ENCODE data around the gene EIF4E3.

The EIF4E3 gene

DNA sequence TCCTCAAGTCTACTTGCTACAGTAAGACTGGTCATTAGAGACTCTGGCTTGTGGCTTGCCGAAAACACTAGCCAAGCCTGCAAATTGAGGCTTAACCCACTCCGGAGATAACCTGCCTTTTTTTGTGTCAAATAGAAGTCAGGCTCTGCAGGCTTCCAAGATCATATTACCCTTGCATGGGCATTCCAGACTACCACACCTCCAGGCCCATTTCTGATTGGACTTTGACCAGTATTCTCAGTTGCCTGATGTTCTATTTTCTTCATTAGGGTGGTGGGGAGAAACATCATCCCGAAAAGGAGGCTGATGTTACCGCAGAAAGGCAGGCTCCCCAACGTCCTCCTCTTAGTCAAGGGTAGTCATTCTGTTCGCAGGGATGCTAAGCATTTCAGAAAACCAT lies 73.6 kb downstream of the EIF4E3 start:
- TF ChIP-seq, protein P1, sequence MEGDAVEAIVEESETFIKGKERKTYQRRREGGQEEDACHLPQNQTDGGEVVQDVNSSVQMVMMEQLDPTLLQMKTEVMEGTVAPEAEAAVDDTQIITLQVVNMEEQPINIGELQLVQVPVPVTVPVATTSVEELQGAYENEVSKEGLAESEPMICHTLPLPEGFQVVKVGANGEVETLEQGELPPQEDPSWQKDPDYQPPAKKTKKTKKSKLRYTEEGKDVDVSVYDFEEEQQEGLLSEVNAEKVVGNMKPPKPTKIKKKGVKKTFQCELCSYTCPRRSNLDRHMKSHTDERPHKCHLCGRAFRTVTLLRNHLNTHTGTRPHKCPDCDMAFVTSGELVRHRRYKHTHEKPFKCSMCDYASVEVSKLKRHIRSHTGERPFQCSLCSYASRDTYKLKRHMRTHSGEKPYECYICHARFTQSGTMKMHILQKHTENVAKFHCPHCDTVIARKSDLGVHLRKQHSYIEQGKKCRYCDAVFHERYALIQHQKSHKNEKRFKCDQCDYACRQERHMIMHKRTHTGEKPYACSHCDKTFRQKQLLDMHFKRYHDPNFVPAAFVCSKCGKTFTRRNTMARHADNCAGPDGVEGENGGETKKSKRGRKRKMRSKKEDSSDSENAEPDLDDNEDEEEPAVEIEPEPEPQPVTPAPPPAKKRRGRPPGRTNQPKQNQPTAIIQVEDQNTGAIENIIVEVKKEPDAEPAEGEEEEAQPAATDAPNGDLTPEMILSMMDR (conservative IDR thresholded peaks at IDR 0.05; ENCODE audit: low read length), result no peak
- no peak for DNase-seq (ENCODE audit: low read depth)
- no peak overlapping the region for H3K4me3 ChIP-seq (ENCODE audit: low read length)

DNA sequence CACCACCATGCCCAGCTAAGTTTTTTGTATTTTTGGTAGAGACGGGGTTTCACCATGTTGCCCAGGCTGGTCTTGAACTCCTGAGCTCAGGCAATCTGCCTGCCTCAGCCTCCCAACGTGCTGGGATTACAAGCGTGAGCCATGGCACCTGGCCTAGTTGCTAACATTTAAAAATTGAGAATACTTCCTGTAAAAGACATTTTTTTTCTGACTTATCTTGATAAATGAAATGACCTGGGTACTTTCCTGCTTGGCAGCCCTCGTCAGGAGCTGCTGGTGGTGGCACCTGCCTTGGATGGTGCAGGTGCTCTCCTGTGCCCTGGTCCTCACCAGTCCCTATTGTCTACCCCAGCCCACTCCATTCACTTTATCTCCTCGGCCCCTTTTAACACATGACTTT lies 74.8 kb downstream of the EIF4E3 start:
- TF ChIP-seq, protein P1 (conservative IDR thresholded peaks at IDR 0.05; ENCODE audit: low read length), result no peak
- DNase-seq (ENCODE audit: low read depth), result no peak
- no peak overlapping the region for H3K4me3 ChIP-seq (ENCODE audit: low read length)

DNA sequence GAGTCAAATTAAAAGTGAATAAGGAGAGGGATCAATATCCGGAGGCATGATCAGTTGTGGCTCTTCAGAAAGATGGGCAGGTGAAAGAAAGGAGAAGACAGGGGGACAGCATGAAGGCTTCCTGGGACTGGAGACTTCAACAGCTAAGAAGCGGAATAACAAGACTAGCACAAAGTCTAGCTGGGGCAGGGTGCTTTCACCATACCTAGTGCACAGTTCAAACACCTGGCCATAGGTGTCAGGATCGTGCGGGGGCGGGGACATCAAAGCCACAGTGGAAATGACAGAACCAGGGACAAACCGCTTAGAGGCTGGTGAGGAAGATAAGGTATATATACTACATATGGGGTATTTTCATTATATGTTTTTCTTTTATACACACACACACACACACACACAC lies 75.4 kb downstream of the EIF4E3 start:
- TF ChIP-seq, protein P1 (conservative IDR thresholded peaks at IDR 0.05; ENCODE audit: low read length), result no peak
- DNase-seq (ENCODE audit: low read depth), result no peak
- no peak overlapping the region for H3K4me3 ChIP-seq (ENCODE audit: low read length)

DNA sequence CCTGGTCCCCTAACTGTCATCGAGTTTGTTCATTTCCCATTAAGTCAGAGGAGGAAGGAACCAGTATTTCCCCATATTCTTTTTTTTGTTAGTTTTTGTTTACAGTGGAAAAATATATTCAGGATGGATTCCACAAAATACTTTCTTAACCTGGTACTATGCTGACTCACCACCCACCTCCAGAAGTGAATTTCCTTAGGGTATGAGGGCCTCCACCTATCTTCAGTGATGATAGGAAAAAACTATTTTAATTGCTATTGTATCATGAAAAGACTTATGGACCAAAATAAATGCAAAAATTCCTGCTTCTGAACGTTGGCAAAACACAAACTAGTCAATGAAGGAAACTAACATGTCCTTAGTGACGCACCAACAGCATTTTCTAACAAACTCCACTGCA lies 77.5 kb downstream of the EIF4E3 start:
- H3K4me3 ChIP-seq (ENCODE audit: low read length), result no peak overlapping the region
- no peak for DNase-seq (ENCODE audit: low read depth)
- TF ChIP-seq, protein P1 (conservative IDR thresholded peaks at IDR 0.05; ENCODE audit: low read length), result no peak

DNA sequence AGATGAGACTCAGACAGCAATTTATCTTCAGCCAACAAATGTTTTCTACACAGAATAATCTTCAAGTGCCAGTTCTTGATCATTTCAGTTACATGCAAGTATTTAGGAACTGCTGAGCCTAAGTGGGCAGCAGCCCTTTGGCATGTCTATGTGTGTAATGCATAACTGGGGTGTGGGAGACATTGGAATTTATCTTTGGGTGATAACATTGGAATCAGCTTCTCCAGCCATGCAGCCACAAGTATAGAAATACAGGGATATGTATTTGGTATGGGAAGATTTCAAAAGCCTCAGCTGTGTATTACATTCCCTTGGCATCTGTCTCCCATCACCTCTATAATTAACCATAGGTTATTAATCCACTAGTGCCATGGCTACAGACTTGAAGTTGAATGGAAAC lies 78.2 kb downstream of the EIF4E3 start:
- no peak for DNase-seq (ENCODE audit: low read depth)
- no peak overlapping the region for H3K4me3 ChIP-seq (ENCODE audit: low read length)
- TF ChIP-seq, protein P1 (conservative IDR thresholded peaks at IDR 0.05; ENCODE audit: low read length), result no peak

DNA sequence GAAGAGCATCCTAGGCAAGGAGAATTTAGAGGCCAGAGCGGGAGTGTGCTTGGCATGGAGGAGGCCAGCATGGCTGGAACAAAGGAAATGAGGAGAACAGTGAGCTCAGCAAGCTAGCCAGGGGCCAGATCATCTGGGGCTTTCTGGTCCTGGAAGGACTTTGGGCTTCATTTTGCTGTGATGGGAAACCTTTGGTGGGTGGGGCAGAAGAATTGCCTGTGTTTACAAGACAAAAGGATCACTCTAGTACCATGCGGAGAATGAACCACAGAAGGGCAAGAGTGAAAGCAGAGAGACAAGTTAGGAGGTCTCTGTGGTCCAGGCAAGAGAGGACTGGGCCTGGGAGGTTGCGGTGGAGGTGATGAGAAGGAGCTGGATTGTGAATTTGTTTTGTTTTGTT lies 80.1 kb downstream of the EIF4E3 start:
- no peak overlapping the region for H3K4me3 ChIP-seq (ENCODE audit: low read length)
- TF ChIP-seq, protein P1 (conservative IDR thresholded peaks at IDR 0.05; ENCODE audit: low read length), result no peak
- no peak for DNase-seq (ENCODE audit: low read depth)

GRCh38 chr3:71641674-71642073 lies 83.5 kb downstream of the EIF4E3 start:
- no peak overlapping the region for H3K4me3 ChIP-seq (ENCODE audit: low read length)
- no peak for DNase-seq (ENCODE audit: low read depth)
- TF ChIP-seq, protein P1 (conservative IDR thresholded peaks at IDR 0.05; ENCODE audit: low read length), result no peak

All from AG10803 (cell line).